Gastrocnemius medialis (tissue), 4 donors: ENCODE data around the gene PID1.

Source experiments
- CTCF ChIP-seq, 5 experiments: fragments of 450-650 bp in 3 of 5; fragments of 200-600 bp in 2 of 5; sonication (generic) in 2 of 5; IDR thresholded peaks in 4 of 5; conservative IDR thresholded peaks in 1 of 5; 1 replicate in 4 of 5; 2 replicates in 1 of 5; pipeline ENCODE4 v1.5.1; 2016 to 2019; ENCODE audit warnings: antibody characterized with exemption in 5 of 5, mild to moderate bottlenecking in 3 of 5, moderate library complexity in 3 of 5
- POLR2A ChIP-seq, 2 donors: fragments of 450-650 bp; IDR thresholded peaks; one replicate each; pipeline ENCODE4 v1.6.1; 2017; ENCODE audit warnings: antibody characterized with exemption in 2 of 2, mild to moderate bottlenecking in 2 of 2, moderate library complexity in 2 of 2

- TF ChIP-seq CTCF (IDR thresholded peaks at IDR 0.05 in 4 of 5, conservative IDR thresholded peaks at IDR 0.05 in 1 of 5), result no peak
- TF ChIP-seq POLR2A (IDR thresholded peaks at IDR 0.05), result no peak
Observed at GRCh38 chr2:229254206-229254605, 16.9 kb downstream of the PID1 start.
